ENCODE measurements around the gene C18orf32. TPM values are rescaled to one million over a fixed set of nuclear protein-coding genes. Genes with fewer than 3 reads are reported as not detected.

Gene C18orf32
- total and polyA plus RNA-seq, 2 of the 13 experiments (the other 11 are each of a cell fraction or from before 2014, with no cell fraction given), result 17.6 to 20.6 TPM

GRCh38 chr18:49491857-49492693 lies 5.0 kb upstream of the C18orf32 start, which contains the start of gene RPL17 (continued):
- TF ChIP-seq, protein P1, sequence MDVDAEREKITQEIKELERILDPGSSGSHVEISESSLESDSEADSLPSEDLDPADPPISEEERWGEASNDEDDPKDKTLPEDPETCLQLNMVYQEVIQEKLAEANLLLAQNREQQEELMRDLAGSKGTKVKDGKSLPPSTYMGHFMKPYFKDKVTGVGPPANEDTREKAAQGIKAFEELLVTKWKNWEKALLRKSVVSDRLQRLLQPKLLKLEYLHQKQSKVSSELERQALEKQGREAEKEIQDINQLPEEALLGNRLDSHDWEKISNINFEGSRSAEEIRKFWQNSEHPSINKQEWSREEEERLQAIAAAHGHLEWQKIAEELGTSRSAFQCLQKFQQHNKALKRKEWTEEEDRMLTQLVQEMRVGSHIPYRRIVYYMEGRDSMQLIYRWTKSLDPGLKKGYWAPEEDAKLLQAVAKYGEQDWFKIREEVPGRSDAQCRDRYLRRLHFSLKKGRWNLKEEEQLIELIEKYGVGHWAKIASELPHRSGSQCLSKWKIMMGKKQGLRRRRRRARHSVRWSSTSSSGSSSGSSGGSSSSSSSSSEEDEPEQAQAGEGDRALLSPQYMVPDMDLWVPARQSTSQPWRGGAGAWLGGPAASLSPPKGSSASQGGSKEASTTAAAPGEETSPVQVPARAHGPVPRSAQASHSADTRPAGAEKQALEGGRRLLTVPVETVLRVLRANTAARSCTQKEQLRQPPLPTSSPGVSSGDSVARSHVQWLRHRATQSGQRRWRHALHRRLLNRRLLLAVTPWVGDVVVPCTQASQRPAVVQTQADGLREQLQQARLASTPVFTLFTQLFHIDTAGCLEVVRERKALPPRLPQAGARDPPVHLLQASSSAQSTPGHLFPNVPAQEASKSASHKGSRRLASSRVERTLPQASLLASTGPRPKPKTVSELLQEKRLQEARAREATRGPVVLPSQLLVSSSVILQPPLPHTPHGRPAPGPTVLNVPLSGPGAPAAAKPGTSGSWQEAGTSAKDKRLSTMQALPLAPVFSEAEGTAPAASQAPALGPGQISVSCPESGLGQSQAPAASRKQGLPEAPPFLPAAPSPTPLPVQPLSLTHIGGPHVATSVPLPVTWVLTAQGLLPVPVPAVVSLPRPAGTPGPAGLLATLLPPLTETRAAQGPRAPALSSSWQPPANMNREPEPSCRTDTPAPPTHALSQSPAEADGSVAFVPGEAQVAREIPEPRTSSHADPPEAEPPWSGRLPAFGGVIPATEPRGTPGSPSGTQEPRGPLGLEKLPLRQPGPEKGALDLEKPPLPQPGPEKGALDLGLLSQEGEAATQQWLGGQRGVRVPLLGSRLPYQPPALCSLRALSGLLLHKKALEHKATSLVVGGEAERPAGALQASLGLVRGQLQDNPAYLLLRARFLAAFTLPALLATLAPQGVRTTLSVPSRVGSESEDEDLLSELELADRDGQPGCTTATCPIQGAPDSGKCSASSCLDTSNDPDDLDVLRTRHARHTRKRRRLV (CRISPR knock-in tag; IDR thresholded peaks at IDR 0.05), result peak; percentile 87
- no peak; the same call in 1 of the 2 replicates for TF ChIP-seq ZBTB43 (CRISPR knock-in tag; conservative IDR thresholded peaks at IDR 0.05)
- TF ChIP-seq ZBTB10 (CRISPR knock-in tag; IDR thresholded peaks at IDR 0.05; ENCODE audit: borderline replicate concordance), result 0 out of 2 replicates have a peak, but pooled peaks have one; percentile 42
- peak; percentile 100 for TF ChIP-seq YEATS2 (CRISPR knock-in tag; IDR thresholded peaks at IDR 0.05; ENCODE audit: borderline replicate concordance)
- no peak for TF ChIP-seq TBL1XR1 (IDR thresholded peaks at IDR 0.05; ENCODE audit: borderline replicate concordance, low read length, partially characterized antibody)
- TF ChIP-seq SMC3 (IDR thresholded peaks at IDR 0.05; ENCODE audit: low read length), result no peak
- TF ChIP-seq TCF12 (IDR thresholded peaks at IDR 0.05), result no peak
- peak; percentile 83; the same call in 1 of the 2 replicates for TF ChIP-seq TCF12 (CRISPR knock-in tag; IDR thresholded peaks at IDR 0.05)
- no peak for TF ChIP-seq ATAD3A (CRISPR knock-in tag; IDR thresholded peaks at IDR 0.05)
- TF ChIP-seq HES4 (CRISPR knock-in tag; IDR thresholded peaks at IDR 0.05; ENCODE audit: borderline replicate concordance), result peak; percentile 60; the same call in 1 of the 2 replicates
- 0 out of 2 replicates have a peak, but pooled peaks have one; percentile 56 for TF ChIP-seq ZNF672 (CRISPR knock-in tag; IDR thresholded peaks at IDR 0.05)
- TF ChIP-seq ADNP (CRISPR knock-in tag; IDR thresholded peaks at IDR 0.05), result no peak
- no peak for TF ChIP-seq ZSCAN21 (CRISPR knock-in tag; IDR thresholded peaks at IDR 0.05; ENCODE audit: borderline replicate concordance)
- peak; percentile 43; the same call in 1 of the 2 replicates for TF ChIP-seq ATF7-NPFF (CRISPR knock-in tag; IDR thresholded peaks at IDR 0.05; ENCODE audit: low read depth)
- TF ChIP-seq CCDC6 (CRISPR knock-in tag; IDR thresholded peaks at IDR 0.05), result no peak; the same call in 1 of the 2 replicates
- TF ChIP-seq, protein P2, sequence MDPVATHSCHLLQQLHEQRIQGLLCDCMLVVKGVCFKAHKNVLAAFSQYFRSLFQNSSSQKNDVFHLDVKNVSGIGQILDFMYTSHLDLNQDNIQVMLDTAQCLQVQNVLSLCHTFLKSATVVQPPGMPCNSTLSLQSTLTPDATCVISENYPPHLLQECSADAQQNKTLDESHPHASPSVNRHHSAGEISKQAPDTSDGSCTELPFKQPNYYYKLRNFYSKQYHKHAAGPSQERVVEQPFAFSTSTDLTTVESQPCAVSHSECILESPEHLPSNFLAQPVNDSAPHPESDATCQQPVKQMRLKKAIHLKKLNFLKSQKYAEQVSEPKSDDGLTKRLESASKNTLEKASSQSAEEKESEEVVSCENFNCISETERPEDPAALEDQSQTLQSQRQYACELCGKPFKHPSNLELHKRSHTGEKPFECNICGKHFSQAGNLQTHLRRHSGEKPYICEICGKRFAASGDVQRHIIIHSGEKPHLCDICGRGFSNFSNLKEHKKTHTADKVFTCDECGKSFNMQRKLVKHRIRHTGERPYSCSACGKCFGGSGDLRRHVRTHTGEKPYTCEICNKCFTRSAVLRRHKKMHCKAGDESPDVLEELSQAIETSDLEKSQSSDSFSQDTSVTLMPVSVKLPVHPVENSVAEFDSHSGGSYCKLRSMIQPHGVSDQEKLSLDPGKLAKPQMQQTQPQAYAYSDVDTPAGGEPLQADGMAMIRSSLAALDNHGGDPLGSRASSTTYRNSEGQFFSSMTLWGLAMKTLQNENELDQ (CRISPR knock-in tag; IDR thresholded peaks at IDR 0.05; ENCODE audit: borderline replicate concordance), result no peak

All from HepG2 (cell line).